Vagina (tissue), 2 donors: ENCODE results near the gene SCTR.

Experiments used
- CTCF ChIP-seq, 3 experiments: fragments of 450-650 bp in 2 of 3; fragments of 200-600 bp in 1 of 3; sonication (generic) in 1 of 3; IDR thresholded peaks; one replicate each; pipeline ENCODE4 v1.5.1; 2017 to 2019; ENCODE audit warnings: antibody characterized with exemption in 3 of 3, mild to moderate bottlenecking in 2 of 3, moderate library complexity in 2 of 3
- POLR2AphosphoS5 ChIP-seq, 2 donors: sonication (generic); formaldehyde crosslinking; IDR thresholded peaks; one replicate each; pipeline ENCODE4 v1.9.0; 2017; ENCODE audit warnings: antibody characterized with exemption in 2 of 2, mild to moderate bottlenecking in 2 of 2, low read depth in 1 of 2; ENCODE audit not compliant: insufficient read depth in 1 of 2

- TF ChIP-seq CTCF (IDR thresholded peaks at IDR 0.05) = no peak
- TF ChIP-seq POLR2AphosphoS5 (IDR thresholded peaks at IDR 0.05; ENCODE audit: insufficient read depth in 1 of 2, low read depth in 1 of 2) = no peak
Measured at GRCh38 chr2:119541476-119541875, 17.2 kb upstream of the SCTR start.
